Vagina (tissue), 2 donors: ENCODE measurements around the gene C3orf38. TPM values are rescaled to one million over a fixed set of nuclear protein-coding genes. Genes with fewer than 3 reads are reported as not detected.
"Not testable (repeated sequence)": the region's sequence is repeated elsewhere in the genome, so short reads cannot be mapped to it uniquely, and the experiment has no call there.

Experiments used
- DNase-seq, 2 donors: peaks; one replicate each; pipeline ENCODE4 v3.0.0-alpha.2; 2017; ENCODE audit errors: extremely low spot score in 2 of 2
- H3K27ac ChIP-seq: fragments of 200-600 bp; sonication (generic); one replicate; pipeline ENCODE4 v1.5.1; 2019
- H3K27me3 ChIP-seq: fragments of 200-600 bp; sonication (generic); one replicate; pipeline ENCODE4 v1.5.1; 2019
- H3K36me3 ChIP-seq, 2 donors: fragments of 200-600 bp; sonication (generic); one replicate each; pipeline ENCODE4 v1.5.1; 2017 to 2019
- H3K4me1 ChIP-seq: fragments of 200-600 bp; sonication (generic); one replicate; pipeline ENCODE4 v1.5.1; 2019
- H3K4me3 ChIP-seq, 2 donors: fragments of 200-600 bp; sonication (generic); 1 replicate in 1 of 2; 2 replicates in 1 of 2; pipeline ENCODE4 v1.5.1; 2016 to 2019
- H3K9me3 ChIP-seq: fragments of 200-600 bp; sonication (generic); one replicate; pipeline ENCODE4 v1.5.1; 2019
- POLR2A ChIP-seq, 2 donors: fragments of 450-650 bp; IDR thresholded peaks; one replicate each; pipeline ENCODE4 v1.6.1; 2017; ENCODE audit warnings: antibody characterized with exemption in 2 of 2, mild to moderate bottlenecking in 2 of 2, moderate library complexity in 2 of 2
- POLR2AphosphoS5 ChIP-seq, 2 donors: sonication (generic); formaldehyde crosslinking; IDR thresholded peaks; one replicate each; pipeline ENCODE4 v1.9.0; 2017; ENCODE audit warnings: antibody characterized with exemption in 2 of 2, mild to moderate bottlenecking in 2 of 2, low read depth in 1 of 2; ENCODE audit not compliant: insufficient read depth in 1 of 2
- intact Hi-C: fragments of 100-400 bp; cut with DNase I; formaldehyde crosslinking; loops from one replicate; pipeline ENCODE4 v1.15.1; 2023
- total RNA-seq: library from RNA; depleted of rRNA; stranded (reverse); fragments of >200 nt; gene quantifications from one replicate; pipeline ENCODE4 v1.2.3, GENCODE V29; 2016
- TF ChIP-seq, protein P1 (sequence below), 3 experiments: fragments of 450-650 bp in 2 of 3; fragments of 200-600 bp in 1 of 3; sonication (generic) in 1 of 3; IDR thresholded peaks; one replicate each; pipeline ENCODE4 v1.5.1; 2017 to 2019; ENCODE audit warnings: antibody characterized with exemption in 3 of 3, mild to moderate bottlenecking in 2 of 3, moderate library complexity in 2 of 3

C3orf38 gene
- total RNA-seq, 1 donor from 2014 or later: 16.0 TPM

DNA sequence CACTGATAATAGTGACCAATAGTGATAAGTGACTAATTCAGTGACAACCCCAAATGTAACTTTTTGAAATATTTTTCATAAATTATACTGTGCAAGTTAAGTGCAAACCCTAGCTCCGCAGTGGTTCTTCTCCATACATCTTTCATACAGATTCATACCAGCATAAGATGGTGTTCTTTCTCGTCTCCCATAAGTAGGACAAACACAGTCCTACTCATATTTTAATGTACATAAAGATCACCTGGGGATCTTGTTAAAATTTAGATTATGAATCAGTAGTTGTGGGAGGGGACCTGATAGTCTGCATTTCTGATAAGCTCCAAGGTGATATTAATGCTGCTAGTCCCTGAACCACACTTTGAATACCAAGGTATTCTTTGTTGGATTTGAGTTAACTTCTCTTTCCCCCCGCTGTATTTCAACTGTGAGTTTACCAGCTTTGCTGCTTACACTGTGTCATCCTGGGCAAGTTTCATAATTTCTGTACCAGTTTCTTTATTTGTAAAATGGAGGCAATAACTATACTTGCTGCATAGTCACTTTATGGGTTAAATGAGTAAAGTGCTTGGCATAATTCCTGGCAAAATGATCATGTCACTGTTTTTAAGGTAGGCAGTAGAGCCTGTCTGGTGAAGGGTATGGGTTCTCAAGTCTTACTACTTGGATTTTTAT is 34.7 kb upstream of the C3orf38 start:
- Histone ChIP-seq H3K36me3 (peaks cover 5 to 9% of the 10 kb centered on the region in 2 donors), H3K9me3 (no peaks in the 10 kb centered on the region), H3K27ac (no peak overlapping the region), H3K27me3 (no peaks in the 10 kb centered on the region), H3K4me1 (no peaks in the 10 kb centered on the region), H3K4me3 (no peak overlapping the region)
- intact Hi-C loops: no loop called here
- no peak for DNase-seq
- no peak for TF ChIP-seq POLR2AphosphoS5 (IDR thresholded peaks at IDR 0.05; ENCODE audit: insufficient read depth in 1 of 2, low read depth in 1 of 2)
- TF ChIP-seq, protein P1, sequence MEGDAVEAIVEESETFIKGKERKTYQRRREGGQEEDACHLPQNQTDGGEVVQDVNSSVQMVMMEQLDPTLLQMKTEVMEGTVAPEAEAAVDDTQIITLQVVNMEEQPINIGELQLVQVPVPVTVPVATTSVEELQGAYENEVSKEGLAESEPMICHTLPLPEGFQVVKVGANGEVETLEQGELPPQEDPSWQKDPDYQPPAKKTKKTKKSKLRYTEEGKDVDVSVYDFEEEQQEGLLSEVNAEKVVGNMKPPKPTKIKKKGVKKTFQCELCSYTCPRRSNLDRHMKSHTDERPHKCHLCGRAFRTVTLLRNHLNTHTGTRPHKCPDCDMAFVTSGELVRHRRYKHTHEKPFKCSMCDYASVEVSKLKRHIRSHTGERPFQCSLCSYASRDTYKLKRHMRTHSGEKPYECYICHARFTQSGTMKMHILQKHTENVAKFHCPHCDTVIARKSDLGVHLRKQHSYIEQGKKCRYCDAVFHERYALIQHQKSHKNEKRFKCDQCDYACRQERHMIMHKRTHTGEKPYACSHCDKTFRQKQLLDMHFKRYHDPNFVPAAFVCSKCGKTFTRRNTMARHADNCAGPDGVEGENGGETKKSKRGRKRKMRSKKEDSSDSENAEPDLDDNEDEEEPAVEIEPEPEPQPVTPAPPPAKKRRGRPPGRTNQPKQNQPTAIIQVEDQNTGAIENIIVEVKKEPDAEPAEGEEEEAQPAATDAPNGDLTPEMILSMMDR (IDR thresholded peaks at IDR 0.05): no peak
- no peak for TF ChIP-seq POLR2A (IDR thresholded peaks at IDR 0.05)

DNA sequence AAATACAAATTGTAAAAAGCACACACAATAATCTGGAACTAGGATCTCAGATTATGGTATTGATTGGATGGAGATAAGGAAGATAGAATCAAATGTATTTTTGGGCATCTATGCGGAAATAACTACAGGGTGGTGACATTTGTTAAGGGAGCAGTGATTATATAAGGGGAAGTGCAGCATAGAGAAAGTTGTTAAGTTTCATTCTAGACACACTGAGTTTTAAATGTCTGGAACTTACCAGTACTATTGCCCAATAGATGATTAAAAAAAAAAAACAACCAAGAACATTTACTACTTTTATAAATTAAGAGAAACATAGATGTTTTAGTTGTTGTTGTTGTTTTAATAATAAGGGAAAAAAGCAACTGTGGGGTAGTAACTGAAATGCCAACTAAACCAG is 32.1 kb upstream of the C3orf38 start:
- H3K4me1 ChIP-seq: no peaks in the 10 kb centered on the region
- H3K27ac ChIP-seq: no peak overlapping the region
- H3K9me3 ChIP-seq: no peaks in the 10 kb centered on the region
- DNase-seq: no peak
- intact Hi-C loops: no loop called here
- no peaks in the 10 kb centered on the region for H3K27me3 ChIP-seq
- TF ChIP-seq, protein P1 (IDR thresholded peaks at IDR 0.05): no peak
- TF ChIP-seq POLR2AphosphoS5 (IDR thresholded peaks at IDR 0.05; ENCODE audit: insufficient read depth in 1 of 2, low read depth in 1 of 2) (no peak), POLR2A (IDR thresholded peaks at IDR 0.05) (no peak)
- peaks cover 5 to 9% of the 10 kb centered on the region in 2 donors for H3K36me3 ChIP-seq
- no peak overlapping the region for H3K4me3 ChIP-seq

DNA sequence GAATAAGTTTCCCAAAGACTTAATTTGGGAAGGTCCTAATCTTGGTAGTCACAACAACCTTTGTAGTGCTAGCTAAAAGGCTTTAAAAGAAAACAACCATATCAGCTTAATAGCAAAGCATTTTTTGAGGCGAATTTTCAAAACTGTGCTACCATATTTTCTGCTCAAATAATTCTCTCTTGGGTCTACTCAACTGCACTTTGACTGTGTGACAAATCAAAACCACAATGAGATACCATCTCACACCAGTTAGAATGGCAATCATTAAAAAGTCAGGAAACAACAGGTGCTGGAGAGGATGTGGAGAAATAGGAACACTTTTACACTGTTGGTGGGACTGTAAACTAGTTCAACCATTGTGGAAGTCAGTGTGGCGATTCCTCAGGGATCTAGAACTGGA is 31.2 kb upstream of the C3orf38 start:
- H3K36me3 ChIP-seq, DNase-seq, H3K4me1 ChIP-seq, H3K4me3 ChIP-seq, H3K27ac ChIP-seq, intact Hi-C loops, H3K9me3 ChIP-seq, H3K27me3 ChIP-seq: not testable (repeated sequence)

DNA sequence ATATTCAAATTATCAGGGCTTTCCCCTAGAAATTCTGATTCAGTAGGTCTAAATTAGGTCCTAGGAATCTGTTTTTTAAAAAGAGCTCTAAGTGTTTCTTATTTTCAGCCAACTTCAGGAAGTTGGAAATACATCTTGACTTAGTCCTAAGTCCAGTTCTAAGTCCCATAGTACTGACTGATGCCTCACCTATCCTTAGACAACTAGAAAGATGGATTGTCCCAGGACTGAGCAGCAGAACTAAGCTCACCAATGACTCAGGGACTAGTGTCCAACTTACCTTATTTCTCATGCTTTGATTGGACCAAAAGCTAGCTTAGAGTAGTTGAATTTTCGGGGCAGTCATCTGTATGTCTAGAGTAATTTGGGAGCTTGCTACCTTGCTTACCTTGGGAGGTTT is 26.2 kb upstream of the C3orf38 start:
- no peak overlapping the region for H3K27ac ChIP-seq
- H3K9me3 ChIP-seq: no peaks in the 10 kb centered on the region
- no peaks in the 10 kb centered on the region for H3K36me3 ChIP-seq
- no peak for DNase-seq
- TF ChIP-seq POLR2AphosphoS5 (IDR thresholded peaks at IDR 0.05; ENCODE audit: insufficient read depth in 1 of 2, low read depth in 1 of 2) (no peak), POLR2A (IDR thresholded peaks at IDR 0.05) (no peak)
- TF ChIP-seq, protein P1 (IDR thresholded peaks at IDR 0.05): no peak
- H3K27me3 ChIP-seq: no peaks in the 10 kb centered on the region
- no peak overlapping the region for H3K4me3 ChIP-seq
- no peaks in the 10 kb centered on the region for H3K4me1 ChIP-seq
- intact Hi-C loops: no loop called here

DNA sequence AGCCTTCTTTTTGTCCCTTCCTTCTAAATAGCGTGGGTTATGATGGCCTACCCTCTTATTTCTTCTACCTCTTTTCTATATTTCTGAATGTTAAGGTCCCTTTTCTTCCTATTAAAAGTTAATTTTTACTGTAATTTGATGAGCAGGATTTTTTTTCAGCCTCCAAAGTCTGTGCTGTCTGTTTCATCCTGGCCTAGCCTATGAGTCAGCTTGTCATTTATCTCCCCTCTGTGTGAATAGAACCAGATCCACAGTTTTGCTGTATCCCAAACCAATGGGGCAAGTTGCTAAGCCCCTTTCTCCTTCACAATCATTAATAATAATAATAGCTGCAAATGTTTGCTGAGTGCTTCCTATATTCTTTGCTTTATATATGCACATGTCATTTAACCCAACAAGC is 18.1 kb upstream of the C3orf38 start:
- H3K27ac ChIP-seq: no peak overlapping the region
- H3K9me3 ChIP-seq: no peaks in the 10 kb centered on the region
- no peak for DNase-seq
- intact Hi-C loops: no loop called here
- H3K27me3 ChIP-seq: no peaks in the 10 kb centered on the region
- peaks cover 5 to 17% of the 10 kb centered on the region in 2 donors for H3K36me3 ChIP-seq
- H3K4me1 ChIP-seq: no peaks in the 10 kb centered on the region
- no peak overlapping the region for H3K4me3 ChIP-seq
- TF ChIP-seq, protein P1 (IDR thresholded peaks at IDR 0.05): no peak
- TF ChIP-seq POLR2AphosphoS5 (IDR thresholded peaks at IDR 0.05; ENCODE audit: insufficient read depth in 1 of 2, low read depth in 1 of 2) (no peak), POLR2A (IDR thresholded peaks at IDR 0.05) (no peak)
